Keratinocyte (primary cell): Measurements from ENCODE around the gene TNS3.

Experiments used
- CTCF ChIP-seq, 3 experiments: IDR thresholded peaks in 1 of 3; conservative IDR thresholded peaks in 1 of 3; optimal IDR thresholded peaks in 1 of 3; 2 replicates in 2 of 3; 3 replicates in 1 of 3; pipeline versions ENCODE3 to v1.5.1; 2011; ENCODE audit warnings: low read length in 3 of 3, mild to moderate bottlenecking in 3 of 3, moderate library complexity in 2 of 3, control low read depth in 1 of 3, inconsistent platforms in 1 of 3; ENCODE audit not compliant: insufficient read depth in 2 of 3; ENCODE audit errors: extremely low read depth in 1 of 3
- EZH2 ChIP-seq: IDR thresholded peaks from one replicate; pipeline ENCODE4 v1.6.1; 2012; ENCODE audit warnings: inconsistent platforms, mild to moderate bottlenecking, low read length, moderate library complexity

DNA sequence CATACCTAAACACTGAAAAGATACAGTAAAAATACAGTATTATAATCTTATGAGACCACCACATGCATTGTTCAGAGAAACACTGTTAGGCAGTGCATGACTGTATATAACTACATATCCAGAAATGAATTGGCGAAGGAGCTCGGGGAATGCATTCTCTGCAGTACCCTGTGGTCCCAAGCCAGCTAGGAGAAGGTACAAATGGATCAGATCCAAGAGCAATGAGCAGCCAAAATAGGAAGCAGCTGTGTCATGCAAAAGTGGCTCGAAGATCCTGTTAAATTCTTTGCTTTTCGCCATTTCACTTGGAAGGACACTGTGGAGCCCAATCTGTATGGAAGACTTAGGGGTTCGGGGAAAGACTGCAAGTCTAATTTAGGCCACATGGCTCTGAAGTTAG lies 334.8 kb downstream of the TNS3 start:
- TF ChIP-seq EZH2, result no peak
- TF ChIP-seq CTCF (optimal IDR thresholded peaks at IDR 0.05 in 1 of 3, IDR thresholded peaks at IDR 0.05 in 1 of 3, conservative IDR thresholded peaks at IDR 0.05 in 1 of 3; ENCODE audit: extremely low read depth in 1 of 3, insufficient read depth in 2 of 3, low read length in 3 of 3), result no peak
